K562 (cell line): ENCODE data around the gene PPM1E. TPM values are rescaled to one million over a fixed set of nuclear protein-coding genes. Genes with fewer than 3 reads are reported as not detected.

ENCODE experiments used
- ATAC-seq: fragments of 200-7000 bp; cut with Tn5 transposase; 3 replicates; pipeline ENCODE4 v1.9.1; 2020; ENCODE audit warnings: moderate library complexity
- BruUV-seq: library from RNA; stranded (reverse); fragments of 400-500 nt; replicated peaks from 2 replicates; lab custom pipeline; 2021; lab: Mats Ljungman, UMichigan
- CTCF ChIA-PET: fragments of 300-600 bp; formaldehyde crosslinking; extraction: SDS; loops from one replicate; lab custom pipeline; 2021; ENCODE audit warnings: low intra/inter-chr PET ratio; lab: Yijun Ruan, JAX
- POLR2A ChIA-PET: fragments of 300-600, 350-650 bp; sonication (Branson Sonifier 250); formaldehyde crosslinking; extraction: SDS; loops from one replicate; lab custom pipeline; 2021; ENCODE audit warnings: antibody characterized with exemption, inconsistent platforms; lab: Yijun Ruan, JAX
- DNase-seq, 4 experiments: peaks; one replicate each; pipeline versions ENCODE4 v3.0.0 to v3.0.0-alpha.2; 2011 to 2018; ENCODE audit warnings: low spot score in 3 of 4, mixed read lengths in 3 of 4; ENCODE audit errors: extremely low read depth in 1 of 4
- FAIRE-seq: peaks from 2 replicates; lab custom pipeline; 2011; peaks lifted over from hg19 to GRCh38; lab: Jason Lieb, UNC
- H2AFZ ChIP-seq: 2 replicates; pipeline ENCODE4 v1.6.0; 2011; ENCODE audit warnings: low read depth, low read length, control low read depth, inconsistent platforms
- H3K27ac ChIP-seq: fragments of 200-600 bp; 3 replicates; pipeline ENCODE4 v1.8.0; 2011; ENCODE audit warnings: low read depth, mild to moderate bottlenecking, control low read depth, inconsistent platforms, low read length, moderate library complexity, mixed read lengths; ENCODE audit errors: extremely low read depth
- H3K27me3 ChIP-seq, 2 experiments: fragments of 300-600 bp in 1 of 2; 2 replicates in 1 of 2; 3 replicates in 1 of 2; pipeline versions ENCODE4 v1.6.0 to v1.8.0; 2011; ENCODE audit warnings: inconsistent platforms in 2 of 2, low read length in 2 of 2, mild to moderate bottlenecking in 1 of 2, mixed read lengths in 1 of 2, moderate library complexity in 1 of 2; ENCODE audit not compliant: control insufficient read depth in 2 of 2, insufficient read depth in 2 of 2
- H3K36me3 ChIP-seq: fragments of 300-600 bp; 3 replicates; pipeline ENCODE4 v1.8.0; 2011; ENCODE audit warnings: mild to moderate bottlenecking, low read length, inconsistent platforms; ENCODE audit not compliant: control insufficient read depth, insufficient read depth
- H3K4me1 ChIP-seq, 2 experiments: fragments of 200-600 bp in 1 of 2; replicated peaks in 1 of 2; 2 replicates in 1 of 2; 3 replicates in 1 of 2; pipeline versions ENCODE4 v1.5.1 to v1.8.0; 2011; ENCODE audit warnings: inconsistent platforms in 2 of 2, low read length in 2 of 2, mild to moderate bottlenecking in 1 of 2, mixed read lengths in 1 of 2, moderate library complexity in 1 of 2; ENCODE audit not compliant: control insufficient read depth in 2 of 2, insufficient read depth in 2 of 2
- H3K4me2 ChIP-seq: 2 replicates; pipeline ENCODE4 v1.6.1; 2011; ENCODE audit warnings: low read length, control low read depth, inconsistent platforms, mixed read lengths; ENCODE audit not compliant: insufficient read depth
- H3K4me3 ChIP-seq: fragments of 200-600 bp; sonication (generic), shearing (Covaris generic); 2 replicates; pipeline ENCODE4 v1.5.1; 2016; ENCODE audit warnings: control low read depth, inconsistent platforms
- H3K79me2 ChIP-seq: fragments of 200-600 bp; 3 replicates; pipeline ENCODE4 v1.8.0; 2011; ENCODE audit warnings: low read length, inconsistent platforms; ENCODE audit not compliant: control insufficient read depth, insufficient read depth
- H3K9ac ChIP-seq, 2 experiments: 2 replicates each; pipeline versions ENCODE4 v1.6.0 to v1.6.1; 2011; ENCODE audit warnings: low read depth in 2 of 2, low read length in 2 of 2, control low read depth in 1 of 2, inconsistent platforms in 1 of 2, mild to moderate bottlenecking in 1 of 2, mixed read lengths in 1 of 2; ENCODE audit not compliant: insufficient read depth in 1 of 2
- H3K9me1 ChIP-seq: one replicate; pipeline ENCODE4 v1.6.0; 2011; ENCODE audit warnings: inconsistent platforms, mild to moderate bottlenecking, low read length, moderate library complexity; ENCODE audit not compliant: control insufficient read depth, insufficient read depth
- H3K9me3 ChIP-seq: replicated peaks from 2 replicates; pipeline ENCODE4 v1.5.1; 2011; ENCODE audit warnings: low read depth, low read length, inconsistent platforms; ENCODE audit not compliant: control insufficient read depth, insufficient read depth
- H4K20me1 ChIP-seq: replicated peaks from 2 replicates; pipeline ENCODE4 v1.6.1; 2011; ENCODE audit warnings: low read length, inconsistent platforms, mixed read lengths; ENCODE audit not compliant: control insufficient read depth, insufficient read depth
- CBX5 ChIP-seq: IDR thresholded peaks from 2 replicates; pipeline ENCODE4 v1.6.1; 2014; ENCODE audit warnings: low read depth, borderline replicate concordance
- FOXK1 ChIP-seq: sonication (generic); formaldehyde crosslinking; IDR thresholded peaks from 2 replicates; pipeline ENCODE4 v1.8.0; 2022; ENCODE audit warnings: missing genetic modification reagents, mild to moderate bottlenecking, borderline replicate concordance
- HEY1 ChIP-seq: fragments of 250-450 bp; sonication (Bioruptor Pico); IDR thresholded peaks from 2 replicates; pipeline ENCODE4 v1.5.0; 2020; ENCODE audit warnings: mild to moderate bottlenecking, moderate library complexity, borderline replicate concordance
- MEF2A ChIP-seq: IDR thresholded peaks from 2 replicates; pipeline ENCODE4 v1.6.1; 2011; ENCODE audit warnings: low read depth, mild to moderate bottlenecking, low read length, moderate library complexity; ENCODE audit not compliant: control insufficient read depth
- NR2C2 ChIP-seq, 2 experiments: fragments of 200-800 bp in 1 of 2; sonication (Bioruptor generic) in 1 of 2; sonication (generic) in 1 of 2; formaldehyde crosslinking in 1 of 2; IDR thresholded peaks; 2 replicates each; pipeline versions ENCODE4 v1.6.1 to v1.8.0; 2016 to 2022; ENCODE audit warnings: mild to moderate bottlenecking in 1 of 2, missing compliant biosample characterization in 1 of 2, missing genetic modification characterization in 1 of 2, missing genetic modification reagents in 1 of 2
- RUNX1 ChIP-seq: sonication (generic); IDR thresholded peaks from 2 replicates; pipeline ENCODE4 v1.6.1; 2016; ENCODE audit warnings: antibody characterized with exemption, low read depth
- ZBTB40 ChIP-seq, 2 experiments: fragments of 450-650 bp in 1 of 2; sonication (generic) in 1 of 2; formaldehyde crosslinking in 1 of 2; IDR thresholded peaks; 2 replicates each; pipeline versions ENCODE4 v1.7.1 to v1.9.0; 2016 to 2022; ENCODE audit warnings: inconsistent platforms in 1 of 2, mild to moderate bottlenecking in 1 of 2, missing genetic modification reagents in 1 of 2
- ZFP36 ChIP-seq: fragments of 150-350 bp; IDR thresholded peaks from 2 replicates; pipeline ENCODE4 v1.6.1; 2018; ENCODE audit warnings: low read length, low read depth; ENCODE audit not compliant: partially characterized antibody
- ZSCAN29 ChIP-seq: fragments of 450-650 bp; IDR thresholded peaks from 2 replicates; pipeline ENCODE4 v1.6.1; 2017
- WGBS: fragments of 100-300 bp; shearing (Covaris generic); methylation state at CpG from one replicate; pipeline ENCODE4 v1.1.6; 2016; ENCODE audit warnings: low coverage, mixed read lengths; ENCODE audit not compliant: insufficient coverage; ENCODE audit errors: missing lambda C conversion rate; 5-methylcytosine and 5-hydroxymethylcytosine counted together
- in situ Hi-C: fragments of 300-500 bp; cut with MboI; formaldehyde crosslinking; loops from 4 replicates; pipeline ENCODE4 v1.15.0; 2018; ENCODE audit warnings: inconsistent platforms, mixed read lengths
- intact Hi-C: fragments of 100-400 bp; cut with micrococcal nuclease; formaldehyde crosslinking; loops from 2 replicates; pipeline ENCODE4 v1.14.2; 2022
- polyA plus RNA-seq, 8 experiments: library from polyadenylated mRNA; depleted of rRNA in 4 of 8; stranded (reverse) in 5 of 8; unstranded in 3 of 8; fragments of >200 nt; fragmentation: Nextera tagmentation in 2 of 8; fragmentation: Illumina TruSeq in 1 of 8; extraction: Ambion mirVana in 2 of 8; extraction: Trizol in 1 of 8; gene quantifications; 2 replicates each; pipeline versions ENCODE4 v1.2.1 to v1.2.3, GENCODE V29; 2011 to 2014; ENCODE audit warnings: inconsistent platforms in 1 of 8, missing spikeins in 1 of 8
- total RNA-seq, 7 experiments: library from RNA; depleted of rRNA in 6 of 7; stranded (reverse); fragments of >200 nt in 6 of 7; fragmentation: Illumina TruSeq in 2 of 7; extraction: Trizol in 2 of 7; gene quantifications; 2 replicates each; pipeline versions ENCODE4 v1.2.1 to v1.2.3, GENCODE V29; 2011 to 2021; ENCODE audit warnings: low replicate concordance in 1 of 7
- TF ChIP-seq, protein P1 (sequence below), 2 experiments: fragments of 250-450 bp in 1 of 2; fragments of 450-650 bp in 1 of 2; sonication (Bioruptor Pico) in 1 of 2; IDR thresholded peaks; 2 replicates each; pipeline versions ENCODE4 v1.6.1 to v1.8.0; 2016 to 2021; ENCODE audit warnings: mild to moderate bottlenecking in 2 of 2, moderate library complexity in 2 of 2, missing compliant biosample characterization in 1 of 2, missing genetic modification characterization in 1 of 2

Gene PPM1E
- total and polyA plus RNA-seq, 9 of the 15 experiments (the other 6 are each of a cell fraction or from before 2014, with no cell fraction given): 1.0 to 5.7 (median 4.7) TPM

DNA sequence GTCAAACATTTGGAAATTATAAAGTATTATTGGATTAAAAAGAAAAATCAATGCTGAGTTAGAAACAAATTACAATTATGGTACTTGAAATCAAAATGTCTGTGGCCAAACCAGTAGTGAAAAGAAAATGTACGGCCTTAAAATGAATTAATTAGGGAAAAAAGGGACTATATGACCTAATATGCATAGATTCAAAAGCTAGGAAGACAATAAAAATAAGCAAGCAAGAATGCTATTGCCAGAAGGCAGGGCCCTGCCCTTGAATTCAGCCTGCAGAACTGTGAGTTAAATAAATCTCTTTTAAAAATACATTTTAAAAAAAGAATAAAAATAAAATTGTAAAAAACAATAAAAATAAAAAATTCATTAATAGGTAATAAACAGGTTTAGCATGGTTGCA, 262.4 kb downstream of the PPM1E start:
- CTCF ChIA-PET: no interaction called here
- in situ Hi-C loops: loop anchor here (25.0 kb wide), 1 partner anchor 731 kb away; the partner anchor contains the start of gene MPO
- no peak for FAIRE-seq
- no peak for TF ChIP-seq MEF2A
- TF ChIP-seq ZFP36: no peak
- TF ChIP-seq HEY1 (CRISPR knock-in tag): no peak
- no peak for TF ChIP-seq ZBTB40 (IDR thresholded peaks at IDR 0.05)
- TF ChIP-seq ZBTB40 (CRISPR knock-in tag; IDR thresholded peaks at IDR 0.05): no peak
- no peak for TF ChIP-seq CBX5
- no peak for TF ChIP-seq FOXK1
- TF ChIP-seq NR2C2 (CRISPR knock-in tag; IDR thresholded peaks at IDR 0.05): no peak
- no peak for TF ChIP-seq NR2C2 (tag; IDR thresholded peaks at IDR 0.05)
- TF ChIP-seq, protein P1, sequence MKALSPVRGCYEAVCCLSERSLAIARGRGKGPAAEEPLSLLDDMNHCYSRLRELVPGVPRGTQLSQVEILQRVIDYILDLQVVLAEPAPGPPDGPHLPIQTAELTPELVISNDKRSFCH (CRISPR knock-in tag; IDR thresholded peaks at IDR 0.05): no peak
- TF ChIP-seq, protein P1 (tag; IDR thresholded peaks at IDR 0.05): no peak
- TF ChIP-seq RUNX1: no peak
- TF ChIP-seq ZSCAN29: no peak

More for the DNA sequence above, 262.4 kb downstream of the PPM1E start:
- no peaks in the 10 kb centered on the region for H3K27me3 ChIP-seq
- no peaks in the 10 kb centered on the region for H3K79me2 ChIP-seq
- H3K27ac ChIP-seq: no peak overlapping the region
- H3K9me3 ChIP-seq: no peaks in the 10 kb centered on the region
- intact Hi-C loops: no loop called here
- WGBS: 85% methylated on average over 1 of the region's 1 CpG
- H3K4me2 ChIP-seq: no peak overlapping the region
- H3K9ac ChIP-seq: no peak overlapping the region
- H3K4me3 ChIP-seq: no peak overlapping the region
- H3K4me1 ChIP-seq: no peaks in the 10 kb centered on the region
- no peaks in the 10 kb centered on the region for H4K20me1 ChIP-seq
- H3K36me3 ChIP-seq: peaks cover 35% of the 10 kb centered on the region
- no peak for DNase-seq
- ATAC-seq: no peak
- H3K9me1 ChIP-seq: no peaks in the 10 kb centered on the region
- BruUV-seq: no TSS peak
- POLR2A ChIA-PET: no interaction called here
- no peak overlapping the region for H2AFZ ChIP-seq
